GM21423 (cell line): Measurements from ENCODE around the gene DYNLT5.

ENCODE experiments used
- ATAC-seq: cut with Tn5 transposase; IDR thresholded peaks from one replicate; pipeline ENCODE4 v1.9.1; 2021; ENCODE audit warnings: mild to moderate bottlenecking, moderate library complexity; ENCODE audit not compliant: unreplicated experiment

DYNLT5 gene

GRCh38 chr1:66747501-66747900 lies 4.8 kb upstream of the DYNLT5 start:
- no peak for ATAC-seq

DNA sequence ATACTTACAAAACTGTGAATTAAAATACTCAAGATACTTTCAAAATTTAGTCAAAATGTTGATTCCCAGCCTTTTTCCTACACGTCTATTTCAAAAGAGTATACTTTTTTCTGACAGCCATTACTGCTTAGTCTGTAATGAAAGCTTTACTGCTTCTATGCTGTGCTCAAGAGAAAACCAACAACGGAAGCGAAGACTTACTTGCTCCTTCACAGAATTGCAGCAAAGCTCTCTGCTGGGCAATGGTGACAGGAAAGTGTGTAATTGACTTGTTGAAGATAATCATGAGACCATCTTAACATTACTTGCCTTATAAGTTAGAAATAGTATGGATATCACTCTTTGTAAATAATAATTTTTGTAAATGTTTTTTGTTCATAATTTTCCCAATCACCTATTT lies 1.7 kb upstream of the DYNLT5 start:
- ATAC-seq: no peak

- ATAC-seq: no peak
These were observed 1.1 kb upstream of the DYNLT5 start for GRCh38 chr1:66751160-66751559.

DNA sequence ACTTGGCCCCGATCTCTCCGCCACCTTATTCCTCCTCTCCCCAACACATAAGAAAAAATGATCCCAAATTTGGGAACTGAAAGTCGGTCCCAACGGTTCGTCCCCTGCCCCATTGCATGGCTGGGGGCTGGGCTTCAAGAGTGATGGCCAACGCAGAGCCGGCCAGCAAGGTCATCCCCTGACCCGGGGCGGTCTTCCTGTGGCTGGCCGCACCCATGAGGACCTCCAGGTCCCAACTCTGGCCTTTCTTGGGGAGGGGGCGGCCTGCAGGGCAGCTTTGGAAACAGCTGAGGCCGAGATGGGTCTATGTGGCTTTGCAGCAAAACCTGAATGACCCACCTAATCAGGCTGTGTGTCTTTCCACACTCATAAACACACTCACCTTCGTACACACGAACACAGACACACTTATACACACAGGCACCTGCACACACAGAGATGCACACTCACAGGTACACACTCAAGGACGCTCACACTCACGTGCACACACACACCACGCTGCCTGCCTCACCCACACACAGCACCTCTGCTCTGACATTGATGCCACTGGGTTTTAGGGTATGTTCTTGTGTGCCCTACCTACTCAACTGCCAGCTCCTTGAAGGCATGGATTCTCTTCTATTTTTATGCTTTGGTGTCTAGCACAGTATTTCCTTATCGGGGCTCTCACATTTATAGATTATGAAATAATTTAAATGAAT lies 562 bp downstream of the DYNLT5 start:
- no peak for ATAC-seq

DNA sequence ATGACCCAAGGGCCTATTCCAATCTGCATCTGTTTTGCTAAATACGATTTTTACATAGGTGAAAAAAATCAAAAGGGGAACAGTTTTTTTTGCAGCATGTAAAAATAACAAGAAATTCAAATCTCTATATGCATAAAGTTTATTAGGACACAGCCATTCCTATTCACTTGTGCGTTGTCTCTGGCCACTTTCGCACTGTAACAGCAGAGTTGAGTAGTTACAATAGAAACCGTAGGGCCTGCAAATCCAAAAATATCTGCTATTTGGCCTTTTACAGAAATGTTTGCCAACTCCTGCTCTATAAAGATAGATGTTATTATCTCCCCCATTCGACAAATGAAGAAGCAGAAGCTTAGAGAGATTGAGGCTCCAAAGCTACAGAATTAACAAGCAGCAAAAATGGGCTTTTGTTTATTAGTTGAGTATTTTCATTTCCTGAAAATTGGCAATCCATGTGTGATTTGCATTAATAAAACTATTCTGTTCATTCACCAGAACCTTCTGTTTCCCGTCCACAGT lies 5.5 kb downstream of the DYNLT5 start:
- no peak for ATAC-seq

DNA sequence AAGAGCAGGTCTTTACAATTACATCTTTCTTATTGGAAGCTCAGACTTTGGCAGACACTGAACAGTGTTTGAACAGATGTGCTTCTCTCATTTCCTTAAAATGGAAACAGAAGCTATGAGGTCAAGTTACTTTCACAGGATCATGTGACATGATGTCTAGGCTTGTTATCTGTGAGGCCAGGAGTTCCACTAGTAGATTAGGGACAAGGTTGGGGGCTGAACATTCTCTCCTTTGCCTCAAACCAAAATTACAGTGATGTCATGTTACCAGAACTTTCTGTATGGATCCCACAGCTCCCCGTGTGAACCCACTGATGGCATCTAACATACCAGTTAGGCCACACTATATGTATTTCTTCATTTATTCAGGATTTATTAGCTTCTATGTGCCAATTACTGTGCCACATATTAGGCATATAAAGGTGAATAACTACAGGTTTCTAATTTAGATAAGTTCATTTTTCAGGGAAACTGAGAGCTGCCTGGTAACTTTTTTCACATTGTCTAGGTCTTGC lies 6.0 kb downstream of the DYNLT5 start:
- ATAC-seq: peak; percentile 100

DNA sequence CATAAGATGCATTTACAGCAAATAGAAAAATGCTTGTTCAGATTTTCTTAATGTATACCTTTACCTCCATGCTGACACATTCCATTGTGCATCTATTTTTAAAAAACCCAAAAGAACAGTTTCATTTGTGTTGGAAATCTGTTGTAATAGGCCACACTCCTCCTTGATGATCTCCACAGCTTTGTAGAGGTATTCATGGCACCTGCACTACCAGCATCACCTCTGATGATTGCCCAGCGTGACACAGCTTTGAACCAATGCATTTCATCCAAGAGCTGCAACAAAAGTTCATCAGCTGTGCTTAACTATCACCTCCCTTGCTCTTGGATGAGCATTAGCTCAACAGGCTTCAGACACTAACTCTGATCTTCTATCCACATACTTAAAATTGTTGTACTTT lies 8.2 kb downstream of the DYNLT5 start:
- ATAC-seq: no peak

DNA sequence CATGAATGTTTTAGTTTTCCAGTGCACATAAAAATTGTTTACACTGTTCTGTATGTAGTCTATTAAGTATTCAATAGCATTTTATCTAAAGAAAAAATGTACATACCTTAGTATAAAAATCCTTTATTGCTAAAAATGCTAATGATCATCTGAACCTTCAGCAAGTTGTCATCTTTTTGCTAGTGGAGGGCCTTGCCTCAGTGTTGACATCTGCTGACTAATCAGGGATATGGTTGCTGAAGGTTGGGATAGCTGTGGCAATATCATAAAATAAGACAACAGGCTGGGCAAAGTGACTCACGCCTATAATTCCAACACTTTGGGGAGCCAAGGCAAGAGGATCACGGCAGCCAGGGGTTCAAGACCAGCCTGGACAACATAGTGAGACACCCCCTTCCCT lies 9.0 kb downstream of the DYNLT5 start:
- ATAC-seq: no peak

DNA sequence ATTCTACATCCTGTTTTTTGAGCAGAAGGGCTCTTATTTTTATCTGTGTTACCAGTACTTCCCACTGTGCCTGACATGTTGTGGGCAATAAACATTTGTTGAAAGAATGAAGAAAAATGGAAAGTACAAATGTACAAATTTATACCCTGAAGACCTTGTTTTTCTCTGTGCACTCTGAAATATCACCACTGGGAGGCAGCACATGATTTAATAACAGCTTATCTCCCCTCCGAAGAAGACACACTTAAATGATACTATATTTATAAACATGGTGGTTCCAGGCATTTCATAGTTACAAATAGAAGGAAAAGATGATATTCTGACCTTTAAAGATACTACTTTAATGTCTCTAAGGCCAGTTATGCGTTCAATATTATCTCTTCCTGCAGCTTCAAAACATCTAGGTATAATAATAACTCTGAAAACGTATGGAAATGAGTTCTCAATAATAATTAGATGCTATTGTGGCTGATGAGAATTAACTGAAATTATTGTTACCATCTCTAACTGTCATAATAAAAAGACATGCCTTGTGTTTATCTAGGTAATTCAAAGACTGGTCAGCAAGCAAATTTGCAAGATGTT lies 12.8 kb downstream of the DYNLT5 start:
- ATAC-seq: no peak

GRCh38 chr1:66767626-66768025 lies 15.4 kb downstream of the DYNLT5 start:
- no peak for ATAC-seq

DNA sequence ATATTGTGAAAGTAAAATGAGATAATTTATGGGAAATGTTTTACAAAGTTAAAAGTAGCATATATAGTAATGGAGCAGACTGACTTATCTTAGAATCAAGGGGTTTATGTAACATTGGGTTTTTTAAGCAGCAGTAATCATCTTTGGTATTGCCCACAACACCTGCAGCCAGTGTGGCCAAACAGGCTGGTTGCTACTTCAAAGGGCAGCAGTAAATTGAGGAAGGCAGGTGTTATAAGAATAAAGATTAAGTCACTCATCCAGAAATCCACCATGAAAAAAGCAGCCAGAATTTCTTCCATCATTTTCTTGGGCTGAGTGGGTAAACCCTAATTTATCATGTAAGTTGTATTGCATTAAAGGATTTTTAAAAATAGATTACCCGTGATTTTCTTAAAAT lies 16.7 kb downstream of the DYNLT5 start:
- no peak for ATAC-seq

DNA sequence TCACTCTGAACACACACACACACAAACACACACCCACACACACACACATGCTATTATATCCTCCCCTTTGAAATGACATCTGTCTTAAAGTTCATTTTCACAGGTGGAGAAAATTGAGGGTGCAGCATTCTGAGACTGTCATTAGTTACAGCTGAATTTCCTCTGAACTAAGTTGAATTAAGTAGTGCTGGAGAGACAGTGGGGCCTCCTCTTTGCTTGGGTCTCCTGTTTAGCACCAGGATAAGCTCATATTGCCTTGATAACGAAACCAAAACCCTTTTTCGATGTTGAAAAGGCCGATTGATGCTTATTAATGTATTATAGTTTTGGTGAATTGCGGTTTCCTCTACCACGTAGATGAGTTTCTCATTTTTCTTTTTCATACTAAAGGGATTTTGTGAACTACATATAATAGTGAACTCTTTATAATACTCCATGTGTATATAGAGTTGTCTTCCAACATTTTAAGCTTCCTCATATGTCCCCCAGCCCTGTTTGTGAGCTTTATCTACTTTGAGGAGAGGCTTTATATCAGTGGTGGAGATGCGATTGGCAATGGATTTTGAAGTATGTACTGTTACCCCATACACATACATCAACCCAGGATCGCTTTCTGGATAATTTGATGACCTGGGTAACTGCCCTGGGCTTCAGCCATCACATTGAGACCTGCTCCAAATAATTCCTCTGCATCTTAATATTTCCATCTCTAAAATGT lies 17.4 kb downstream of the DYNLT5 start:
- ATAC-seq: no peak

GRCh38 chr1:66770240-66770639 lies 18.0 kb downstream of the DYNLT5 start:
- ATAC-seq: no peak

DNA sequence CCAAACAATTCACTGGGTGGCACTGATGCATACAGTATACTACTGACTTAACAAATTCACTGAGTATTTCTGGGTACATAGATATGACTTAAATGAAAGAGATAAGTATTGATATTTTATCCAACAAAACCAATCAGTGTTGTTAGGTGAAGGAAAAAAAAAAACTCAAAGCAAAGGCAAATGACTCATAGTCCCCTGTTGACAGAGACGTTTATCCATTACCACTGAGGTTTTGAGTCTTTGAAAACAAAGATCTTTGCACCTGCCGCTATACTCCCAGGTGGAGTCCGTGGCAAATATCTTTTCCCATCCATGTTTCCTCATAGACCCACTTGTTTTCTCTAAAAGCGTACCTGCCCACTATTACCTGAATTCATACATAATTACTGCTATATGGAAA lies 18.4 kb downstream of the DYNLT5 start:
- no peak for ATAC-seq

DNA sequence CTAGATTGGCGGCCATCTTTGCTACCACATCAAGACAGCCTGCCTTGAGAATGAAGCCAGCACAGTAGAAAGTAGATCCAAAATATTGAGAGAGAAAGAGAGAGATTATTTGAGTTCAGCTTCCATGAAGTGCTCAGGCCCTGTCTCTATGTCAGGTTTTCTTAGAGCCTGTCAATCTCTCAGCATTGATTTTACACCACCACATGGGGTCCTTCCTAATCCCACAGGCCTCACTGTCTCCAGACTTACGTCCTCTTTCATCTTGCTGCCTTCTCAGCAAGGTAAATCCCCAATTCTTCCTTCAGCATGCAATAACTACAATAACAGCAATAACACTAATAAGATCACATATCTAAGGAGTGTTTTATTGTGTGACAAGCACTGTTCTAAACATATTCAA lies 21.0 kb downstream of the DYNLT5 start:
- no peak for ATAC-seq

DNA sequence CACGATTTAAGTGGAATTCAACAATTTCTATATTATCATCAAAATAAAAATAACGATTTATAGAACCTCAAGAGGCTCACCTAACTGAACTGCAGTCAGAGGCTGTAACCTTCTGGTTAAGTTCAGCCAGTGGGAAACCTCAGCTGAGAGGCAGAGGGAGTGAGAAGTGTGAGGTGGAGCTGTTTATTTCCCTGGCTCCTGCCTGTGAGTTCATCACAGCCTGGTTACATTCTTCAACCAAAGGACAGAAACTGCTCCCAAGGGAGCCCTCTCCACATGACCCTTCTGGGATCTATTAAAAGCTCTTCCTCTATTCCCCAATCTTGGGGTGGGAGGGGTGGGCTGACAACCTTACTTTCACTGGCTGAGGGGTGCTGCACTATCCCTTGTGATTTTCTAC lies 22.2 kb downstream of the DYNLT5 start:
- ATAC-seq: no peak

DNA sequence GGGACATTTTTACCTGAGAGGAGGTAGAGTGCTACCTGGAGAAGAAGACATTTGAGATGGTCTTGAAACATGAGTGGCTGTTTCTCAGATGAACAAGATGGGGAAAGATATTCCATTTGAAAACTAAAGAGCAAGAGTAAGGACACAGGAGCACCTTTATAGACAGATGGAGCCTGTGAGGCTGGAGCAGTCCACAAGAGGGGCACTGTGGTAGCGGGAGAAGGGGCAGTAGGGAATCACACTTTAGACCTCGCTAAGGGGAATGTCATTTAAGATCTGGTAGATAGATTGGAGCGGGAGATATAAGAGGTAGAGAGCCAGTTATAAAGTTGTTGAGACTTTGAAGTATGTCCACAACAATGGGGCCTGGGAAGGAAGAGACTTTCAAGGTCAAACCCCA lies 23.4 kb downstream of the DYNLT5 start:
- ATAC-seq: no peak

DNA sequence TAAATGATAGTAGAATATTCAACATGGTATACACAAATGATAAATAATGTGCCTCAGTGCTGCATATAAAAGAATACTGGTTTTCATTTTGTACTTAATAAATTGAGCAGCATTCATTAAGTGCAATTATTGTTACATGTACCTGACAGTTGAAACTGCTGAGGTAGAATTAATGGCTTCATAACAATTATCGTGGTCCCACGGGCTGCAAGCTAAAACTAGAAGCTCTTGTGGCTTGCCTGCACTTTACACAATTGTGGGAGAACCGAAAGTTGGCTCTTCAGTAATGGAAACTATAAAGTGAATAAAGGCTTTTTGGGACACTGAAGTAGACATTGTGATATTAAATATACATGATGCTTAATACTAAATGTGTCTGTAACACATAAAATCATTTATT lies 25.6 kb downstream of the DYNLT5 start:
- no peak for ATAC-seq

GRCh38 chr1:66778266-66778665 lies 26.0 kb downstream of the DYNLT5 start:
- no peak for ATAC-seq

- ATAC-seq: no peak
These were observed 26.7 kb downstream of the DYNLT5 start for GRCh38 chr1:66778969-66779368.

DNA sequence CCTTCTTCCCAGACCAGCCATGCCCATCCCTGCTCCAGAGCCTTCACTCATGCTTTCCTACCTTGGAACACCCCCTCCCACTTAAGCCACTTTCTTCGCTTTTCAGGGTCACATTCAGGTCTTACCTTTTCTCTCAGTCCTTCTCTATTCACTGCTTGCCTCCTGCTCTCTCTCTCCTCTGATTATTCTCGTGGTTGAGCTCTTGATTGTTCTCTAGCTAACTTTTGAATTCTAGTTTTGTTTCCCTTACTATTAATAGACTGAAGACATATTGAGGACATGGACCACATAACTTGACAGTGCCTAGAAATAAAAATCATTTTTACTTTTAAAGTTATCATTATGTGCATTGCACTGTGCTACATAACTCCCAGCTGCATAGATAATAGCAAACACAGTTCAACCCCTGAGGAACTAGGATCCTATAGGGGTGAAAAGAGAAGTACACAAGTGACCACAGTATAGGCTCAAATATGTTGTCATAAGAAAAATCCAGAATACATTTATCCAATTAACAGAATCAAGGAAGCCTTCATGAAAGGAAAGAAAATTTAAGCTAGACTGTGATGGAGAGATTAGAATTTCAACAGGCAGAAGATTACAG lies 27.3 kb downstream of the DYNLT5 start:
- no peak for ATAC-seq
